Measurements from ENCODE around the gene ADCY4. TPM values are rescaled to one million over a fixed set of nuclear protein-coding genes. Genes with fewer than 3 reads are reported as not detected.

Gene ADCY4
- total RNA-seq, 1 experiment from 2014 or later = 0.86 TPM

DNA sequence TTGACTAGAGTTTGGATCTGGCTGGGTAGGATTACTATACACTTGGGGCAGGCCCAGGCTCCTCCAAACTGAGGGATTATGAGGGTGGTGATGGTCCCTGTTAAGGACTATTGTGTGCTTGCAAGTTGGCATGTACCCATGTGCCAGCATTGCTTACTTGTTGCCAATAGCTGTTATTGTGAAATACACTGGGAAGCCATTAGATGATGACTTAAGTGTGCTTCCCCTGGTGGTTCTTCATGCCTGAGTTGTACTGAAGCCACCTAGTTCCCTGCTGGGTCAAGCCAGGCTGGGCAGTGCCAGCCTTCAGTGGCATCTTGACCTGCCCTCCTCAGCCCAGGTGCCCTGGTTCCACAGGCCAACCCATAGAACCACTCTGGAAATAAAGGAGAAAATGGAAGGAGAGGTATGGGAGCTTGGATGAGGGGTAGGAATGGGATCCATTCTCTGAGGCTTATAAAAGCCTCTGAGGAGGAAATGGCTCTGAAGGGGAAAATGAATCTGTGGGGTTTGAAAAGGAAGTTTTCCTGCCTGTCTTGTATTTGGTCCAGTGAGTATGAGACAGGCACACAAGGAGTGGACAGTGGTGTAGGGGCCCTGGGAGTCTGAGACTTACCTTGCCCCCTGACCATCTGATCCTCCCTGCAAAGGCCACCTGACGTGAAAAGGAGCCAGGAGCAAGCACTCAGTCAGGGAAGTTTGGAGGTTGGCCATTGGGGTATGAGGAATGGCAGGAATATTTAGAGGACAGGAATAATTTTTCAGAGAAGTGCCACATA lies 22.8 kb downstream of the ADCY4 start (continued):
- TF ChIP-seq, protein P1, sequence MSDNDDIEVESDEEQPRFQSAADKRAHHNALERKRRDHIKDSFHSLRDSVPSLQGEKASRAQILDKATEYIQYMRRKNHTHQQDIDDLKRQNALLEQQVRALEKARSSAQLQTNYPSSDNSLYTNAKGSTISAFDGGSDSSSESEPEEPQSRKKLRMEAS (IDR thresholded peaks at IDR 0.05) = no peak
- TF ChIP-seq JUND (IDR thresholded peaks at IDR 0.05) (no peak), ZFX (IDR thresholded peaks at IDR 0.05) (no peak)

DNA sequence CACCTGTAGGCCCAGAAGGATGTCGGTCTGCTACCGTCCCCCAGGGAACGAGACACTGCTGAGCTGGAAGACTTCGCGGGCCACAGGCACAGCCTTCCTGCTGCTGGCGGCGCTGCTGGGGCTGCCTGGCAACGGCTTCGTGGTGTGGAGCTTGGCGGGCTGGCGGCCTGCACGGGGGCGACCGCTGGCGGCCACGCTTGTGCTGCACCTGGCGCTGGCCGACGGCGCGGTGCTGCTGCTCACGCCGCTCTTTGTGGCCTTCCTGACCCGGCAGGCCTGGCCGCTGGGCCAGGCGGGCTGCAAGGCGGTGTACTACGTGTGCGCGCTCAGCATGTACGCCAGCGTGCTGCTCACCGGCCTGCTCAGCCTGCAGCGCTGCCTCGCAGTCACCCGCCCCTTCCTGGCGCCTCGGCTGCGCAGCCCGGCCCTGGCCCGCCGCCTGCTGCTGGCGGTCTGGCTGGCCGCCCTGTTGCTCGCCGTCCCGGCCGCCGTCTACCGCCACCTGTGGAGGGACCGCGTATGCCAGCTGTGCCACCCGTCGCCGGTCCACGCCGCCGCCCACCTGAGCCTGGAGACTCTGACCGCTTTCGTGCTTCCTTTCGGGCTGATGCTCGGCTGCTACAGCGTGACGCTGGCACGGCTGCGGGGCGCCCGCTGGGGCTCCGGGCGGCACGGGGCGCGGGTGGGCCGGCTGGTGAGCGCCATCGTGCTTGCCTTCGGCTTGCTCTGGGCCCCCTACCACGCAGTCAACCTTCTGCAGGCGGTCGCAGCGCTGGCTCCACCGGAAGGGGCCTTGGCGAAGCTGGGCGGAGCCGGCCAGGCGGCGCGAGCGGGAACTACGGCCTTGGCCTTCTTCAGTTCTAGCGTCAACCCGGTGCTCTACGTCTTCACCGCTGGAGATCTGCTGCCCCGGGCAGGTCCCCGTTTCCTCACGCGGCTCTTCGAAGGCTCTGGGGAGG lies 23.9 kb downstream of the ADCY4 start, which contains the start of gene LTB4R:
LTB4R (plus strand) TSS at position 857 of the 959 bp plus-strand sequence. CDS start 4,150 bp downstream, outside the sequence.
- Histone ChIP-seq H3K4me1 (ENCODE audit: control insufficient read depth in 1 of 2, insufficient read depth in 2 of 2, low read length in 2 of 2) (peaks cover 7 to 18% of the 10 kb centered on the region in 2 experiments), H2AFZ (ENCODE audit: low read depth, low read length, poor library complexity, severe bottlenecking) (no peak within 1 kb of the TSS), H3K9me2 (ENCODE audit: insufficient read depth) (no peaks in the 10 kb centered on the region), H3K4me2 (ENCODE audit: low read length) (no peak within 1 kb of the TSS), H3K9me3 (ENCODE audit: control insufficient read depth in 1 of 2, insufficient read depth in 1 of 2, low read depth in 1 of 2, low read length in 2 of 2) (no peaks in the 10 kb centered on the region), H3K4me3 (replicated peaks in 1 of 2; ENCODE audit: low read depth in 1 of 2, low read length in 2 of 2) (no peak within 1 kb of the TSS), H3K36me3 (ENCODE audit: control insufficient read depth in 1 of 2, insufficient read depth in 2 of 2, low read length in 2 of 2) (peaks cover 5 to 10% of the 10 kb centered on the region in 2 experiments; a peak in 3 of 4 replicates), H3K79me2 (ENCODE audit: insufficient read depth, low read length) (no peaks in the 10 kb centered on the region), H3K9ac (ENCODE audit: low read length) (no peak within 1 kb of the TSS), H3K27ac (ENCODE audit: low read depth, low read length) (no peak within 1 kb of the TSS), H3K27me3 (ENCODE audit: insufficient read depth, low read length) (no peaks in the 10 kb centered on the region), H4K20me1 (ENCODE audit: insufficient read depth) (no peaks in the 10 kb centered on the region)
- intact Hi-C loops (cut with micrococcal nuclease) = no loop called here
- ChIA-PET POLR2A (no interaction called here), CTCF (no interaction called here), RAD21 (ENCODE audit: low non-redundant PET in 1 of 2, low total read pairs in 2 of 2, uncharacterized antibody in 2 of 2, unreplicated experiment in 2 of 2) (no interaction called here)
- TF ChIP-seq RAD21 (IDR thresholded peaks at IDR 0.05; ENCODE audit: low read depth) (no peak), CEBPB (IDR thresholded peaks at IDR 0.05; ENCODE audit: low read depth) (no peak), ZNF274 (IDR thresholded peaks at IDR 0.05; ENCODE audit: low read depth, low read length) (no peak), TCF7L2 (IDR thresholded peaks at IDR 0.05; ENCODE audit: borderline replicate concordance, extremely low read depth, insufficient read depth, insufficient read length) (no peak), CBX3 (IDR thresholded peaks at IDR 0.05; ENCODE audit: low read depth) (no peak)
- TF ChIP-seq, protein P1 (IDR thresholded peaks at IDR 0.05) = no peak
- TF ChIP-seq, protein P2, sequence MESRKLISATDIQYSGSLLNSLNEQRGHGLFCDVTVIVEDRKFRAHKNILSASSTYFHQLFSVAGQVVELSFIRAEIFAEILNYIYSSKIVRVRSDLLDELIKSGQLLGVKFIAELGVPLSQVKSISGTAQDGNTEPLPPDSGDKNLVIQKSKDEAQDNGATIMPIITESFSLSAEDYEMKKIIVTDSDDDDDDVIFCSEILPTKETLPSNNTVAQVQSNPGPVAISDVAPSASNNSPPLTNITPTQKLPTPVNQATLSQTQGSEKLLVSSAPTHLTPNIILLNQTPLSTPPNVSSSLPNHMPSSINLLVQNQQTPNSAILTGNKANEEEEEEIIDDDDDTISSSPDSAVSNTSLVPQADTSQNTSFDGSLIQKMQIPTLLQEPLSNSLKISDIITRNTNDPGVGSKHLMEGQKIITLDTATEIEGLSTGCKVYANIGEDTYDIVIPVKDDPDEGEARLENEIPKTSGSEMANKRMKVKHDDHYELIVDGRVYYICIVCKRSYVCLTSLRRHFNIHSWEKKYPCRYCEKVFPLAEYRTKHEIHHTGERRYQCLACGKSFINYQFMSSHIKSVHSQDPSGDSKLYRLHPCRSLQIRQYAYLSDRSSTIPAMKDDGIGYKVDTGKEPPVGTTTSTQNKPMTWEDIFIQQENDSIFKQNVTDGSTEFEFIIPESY (IDR thresholded peaks at IDR 0.05; ENCODE audit: extremely low read depth, insufficient replicate concordance, low read length) = no peak
- DNase-seq (ENCODE audit: low read depth, low spot score) (no peak), ATAC-seq (no peak)
- BruUV-seq (replicated peaks) = no TSS peak
